AG08395 (cell line): Measurements from ENCODE around the gene CPB2.
A peak's percentile ranks its signal among the peaks of the same experiment; 100 is the strongest.

ENCODE experiments used
- DNase-seq: peaks from one replicate; pipeline ENCODE4 v3.0.0; 2012; ENCODE audit warnings: mixed read lengths, low spot score

Gene CPB2

DNA sequence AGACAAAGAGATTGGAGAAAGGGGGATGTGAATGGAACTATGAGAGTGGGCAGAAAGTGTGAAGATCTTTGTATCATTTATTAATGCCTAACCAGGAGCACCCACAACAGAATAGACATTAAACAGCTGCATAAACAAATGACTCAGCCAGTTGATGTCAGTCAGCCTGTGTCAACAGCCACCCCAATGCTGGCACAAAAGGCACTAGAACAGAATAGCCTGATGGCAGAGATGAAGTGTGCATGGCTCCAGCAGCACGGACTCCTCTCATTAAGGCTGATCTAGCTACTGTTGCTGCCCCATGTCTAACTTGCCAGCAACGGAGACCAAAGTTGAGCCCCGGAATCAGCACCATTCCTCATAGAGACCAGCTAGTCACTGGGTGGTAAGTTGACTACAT lies 7.8 kb downstream of the CPB2 start:
- DNase-seq: no peak

DNA sequence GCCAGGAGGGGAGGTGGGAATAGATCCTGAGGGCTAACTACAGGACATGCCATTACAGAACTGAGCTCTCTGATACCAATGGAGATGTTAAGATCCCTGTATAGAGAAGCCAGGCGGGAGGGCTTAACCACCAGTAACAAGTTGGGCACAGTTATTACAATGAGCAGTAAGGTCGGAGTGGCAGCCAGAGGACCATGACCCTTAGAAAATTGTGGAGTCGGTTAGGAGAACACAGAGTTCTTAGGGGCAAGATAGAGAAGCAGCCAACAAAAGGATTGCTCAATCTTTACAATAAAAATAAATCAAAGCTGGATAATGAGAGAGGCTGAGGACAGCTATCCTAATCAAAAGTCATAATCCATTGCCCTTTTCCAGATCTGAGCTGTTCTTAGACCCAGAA lies 10.4 kb downstream of the CPB2 start:
- DNase-seq: no peak

DNA sequence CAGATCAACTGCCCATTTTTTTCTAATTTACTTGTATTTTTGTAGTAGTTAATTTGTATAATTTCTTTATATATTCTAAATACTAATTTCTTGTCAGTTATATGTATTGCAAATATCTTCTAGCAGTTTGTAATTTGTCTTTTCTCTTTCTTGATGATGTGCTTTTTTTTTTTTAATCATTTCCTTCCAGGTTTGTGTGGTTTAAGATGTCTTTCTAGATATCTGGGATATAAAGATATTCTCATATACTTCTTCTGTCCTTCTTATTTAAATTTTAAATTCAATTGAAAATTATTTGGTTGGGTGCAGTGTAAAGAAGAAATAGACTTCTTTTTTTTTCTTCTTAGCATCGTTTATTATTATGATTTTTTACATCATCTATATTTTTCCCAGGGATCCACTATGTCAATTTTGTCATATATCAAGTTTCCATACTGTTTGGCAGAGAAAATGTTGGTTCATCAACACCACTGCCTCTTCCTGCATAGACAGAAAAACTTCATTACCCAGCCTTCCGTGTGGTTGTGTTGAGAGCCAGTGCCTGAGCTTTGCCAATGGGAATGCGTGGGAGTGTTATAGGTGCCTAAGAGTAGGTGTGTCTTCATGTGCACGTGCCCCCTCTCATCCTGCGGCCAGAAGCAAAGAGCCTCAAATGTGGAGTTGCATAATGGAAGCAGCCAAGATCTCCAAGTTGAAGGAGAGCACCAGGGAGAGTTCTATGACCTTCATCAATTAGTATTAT lies 15.8 kb downstream of the CPB2 start:
- DNase-seq: no peak

DNA sequence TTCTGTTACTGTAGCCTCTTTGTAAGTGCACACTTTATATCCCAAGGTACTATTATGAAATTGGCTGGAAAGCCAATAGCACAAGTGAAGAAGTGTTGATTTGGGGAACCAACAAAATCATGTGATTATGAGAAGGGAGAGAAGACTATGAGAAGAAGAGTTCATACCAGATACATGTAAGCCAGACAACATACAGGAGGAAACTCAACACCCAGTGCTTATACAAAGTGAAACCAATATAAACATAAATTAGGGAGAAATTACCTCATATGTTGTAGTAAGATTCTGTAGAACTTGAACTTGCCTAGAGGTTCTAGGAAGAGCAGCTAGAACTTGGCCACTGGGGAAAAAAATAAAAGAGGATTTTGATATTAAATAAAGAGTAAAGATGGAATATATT lies 17.4 kb downstream of the CPB2 start:
- no peak for DNase-seq

DNA sequence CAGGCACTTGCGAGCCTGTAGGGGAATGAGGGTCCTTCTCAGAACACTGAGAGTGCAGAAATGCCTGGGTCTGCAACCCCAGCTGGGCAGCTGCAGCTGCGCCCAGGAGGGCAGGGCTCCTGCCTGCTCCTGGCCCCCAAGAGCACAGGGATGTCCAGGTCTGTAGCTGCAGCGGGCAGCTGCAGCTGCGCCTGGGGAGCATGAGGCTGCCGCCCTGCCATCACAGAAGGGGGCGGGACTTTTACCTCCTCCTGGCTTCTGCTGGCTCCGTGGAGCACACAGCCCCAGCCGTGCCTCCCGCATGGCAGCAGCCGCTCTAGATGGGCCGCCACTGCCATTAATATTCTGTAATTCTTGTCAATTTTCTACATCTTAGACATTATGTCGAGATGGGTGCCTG lies 17.8 kb downstream of the CPB2 start:
- no peak for DNase-seq

DNA sequence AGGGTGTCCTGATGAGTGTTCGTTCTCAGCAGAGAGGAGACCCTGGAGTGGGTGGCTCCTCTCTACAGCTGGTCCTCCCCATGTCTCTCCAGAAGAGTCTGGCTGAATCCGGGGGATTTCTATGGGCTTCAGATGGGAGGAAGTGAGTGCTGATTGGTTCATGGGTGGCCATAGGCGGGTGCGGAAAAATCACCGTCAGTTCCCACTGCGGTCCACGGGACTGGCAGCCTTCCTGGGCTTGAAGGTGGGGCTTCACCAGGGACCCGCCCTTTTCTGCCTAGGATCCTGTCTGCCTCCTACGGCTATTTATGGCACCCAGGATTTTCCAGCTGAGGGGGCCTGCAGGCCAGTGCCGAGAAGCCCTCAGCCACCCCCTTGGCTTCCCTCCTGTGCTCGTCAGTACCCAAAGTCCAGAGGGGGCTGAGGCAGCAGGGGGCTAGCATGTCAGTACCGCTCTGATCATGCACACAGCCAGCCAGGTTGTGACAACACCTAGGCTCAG lies 18.4 kb downstream of the CPB2 start:
- no peak for DNase-seq

DNA sequence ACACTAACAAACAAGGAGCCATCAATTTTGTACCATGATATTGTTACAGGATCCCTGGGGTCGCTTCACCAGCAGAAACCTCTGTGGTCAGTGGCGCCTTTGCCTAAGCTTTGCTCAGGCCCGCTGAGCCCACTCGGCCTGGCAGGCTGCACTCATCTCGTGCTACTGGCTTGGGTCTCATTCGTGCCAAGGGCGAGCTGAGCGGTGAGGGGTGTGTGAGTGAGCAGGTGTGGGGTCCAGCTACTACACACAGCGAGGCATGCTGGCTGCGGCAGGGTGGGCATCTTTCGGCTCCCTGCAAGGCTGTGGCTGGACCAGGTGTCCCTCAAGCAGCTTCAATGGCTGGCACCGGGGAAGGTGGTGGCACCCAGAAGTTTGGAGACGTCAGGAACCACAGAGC lies 19.1 kb downstream of the CPB2 start:
- DNase-seq: no peak

DNA sequence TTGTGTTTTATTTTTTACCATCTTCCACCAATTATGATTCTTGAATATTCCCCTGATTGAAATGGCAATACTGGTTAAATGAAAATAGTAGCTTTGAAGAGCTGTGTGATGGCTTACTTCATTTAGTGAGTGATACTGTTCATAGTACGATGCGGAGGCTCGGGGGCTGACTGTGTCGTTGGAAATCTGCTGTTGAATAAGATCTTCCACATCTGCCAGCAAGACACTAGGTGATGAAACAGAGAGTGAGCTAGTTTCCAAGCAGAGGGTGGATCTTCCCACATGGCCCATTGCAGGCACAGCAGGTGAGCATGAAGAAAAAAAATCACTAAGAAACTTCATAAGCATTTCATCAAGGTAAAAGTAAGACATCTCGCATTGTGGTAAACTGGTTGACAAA lies 22.5 kb downstream of the CPB2 start:
- DNase-seq: no peak

DNA sequence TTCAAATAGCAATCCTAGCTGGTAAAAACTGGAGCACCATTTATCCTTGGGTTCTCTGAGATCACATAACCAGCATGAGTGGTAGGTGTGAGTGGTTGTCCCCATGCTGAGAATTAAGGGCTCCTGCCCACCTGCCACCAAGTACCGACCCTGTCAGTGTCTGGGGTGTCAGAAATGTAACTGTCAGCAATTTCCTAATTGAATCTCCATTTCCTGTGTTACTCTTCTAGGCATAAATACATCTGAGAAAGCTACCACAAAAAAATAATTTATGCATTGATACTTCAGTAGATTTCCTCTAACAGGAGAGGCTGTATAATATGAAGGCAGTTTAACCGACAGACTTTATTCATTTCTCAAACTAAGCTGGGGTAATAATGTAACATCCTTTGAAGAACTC lies 25.1 kb downstream of the CPB2 start:
- DNase-seq: no peak

DNA sequence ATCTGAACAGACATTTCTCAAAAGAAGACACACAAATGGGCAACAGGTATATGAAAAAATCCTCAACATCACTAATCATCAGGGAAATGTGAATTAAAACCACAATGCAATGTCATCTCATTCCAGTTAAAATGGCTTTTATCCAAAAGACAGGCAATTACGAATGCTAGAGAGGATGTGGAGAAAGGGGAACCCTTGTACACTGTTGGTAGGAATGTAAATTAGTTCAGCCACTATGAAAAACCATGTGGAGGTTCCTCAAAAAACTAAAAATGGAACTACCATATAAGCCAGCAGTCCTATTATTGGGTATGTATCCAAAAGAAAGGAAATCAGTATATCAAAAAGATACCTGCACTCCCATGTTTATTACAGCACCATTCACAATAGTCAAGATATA lies 27.6 kb downstream of the CPB2 start:
- no peak for DNase-seq

DNA sequence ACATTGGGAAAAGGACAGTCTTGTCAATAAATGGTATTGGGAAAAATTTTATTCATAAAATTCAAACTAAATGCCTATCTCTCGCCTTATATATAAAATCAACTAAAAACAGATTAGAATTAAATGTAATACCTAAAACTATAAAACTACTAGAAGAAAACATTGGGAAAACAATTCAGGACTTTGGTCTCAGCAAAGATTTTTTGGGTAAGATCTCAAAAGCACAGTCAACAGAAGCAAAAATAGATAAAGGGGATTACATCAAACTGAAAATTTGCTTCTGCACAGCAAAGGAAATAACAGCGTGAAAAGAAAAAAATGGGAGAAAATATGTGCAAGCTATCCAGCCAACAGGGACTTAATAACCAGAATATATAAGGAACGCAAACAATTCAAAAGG lies 28.0 kb downstream of the CPB2 start:
- DNase-seq: no peak

DNA sequence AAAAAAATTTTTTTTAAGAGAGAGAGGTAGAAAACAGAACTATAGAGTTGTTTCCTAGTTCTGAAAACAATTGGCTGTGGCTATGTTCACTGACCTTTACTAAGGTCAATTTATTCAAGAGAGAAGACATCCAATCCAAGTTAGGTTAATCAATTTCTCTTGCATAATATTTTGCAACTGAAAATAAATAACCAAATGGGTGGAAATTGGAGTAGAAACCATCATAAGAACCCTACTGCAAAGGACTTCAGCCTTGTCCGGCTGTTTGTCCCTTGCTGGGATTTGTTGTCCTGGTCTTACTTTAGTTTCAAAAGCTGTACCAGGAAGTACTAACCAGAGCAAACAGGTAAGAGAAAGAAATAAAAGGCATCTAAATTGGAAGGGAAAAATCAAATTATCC lies 29.0 kb downstream of the CPB2 start:
- DNase-seq: no peak

DNA sequence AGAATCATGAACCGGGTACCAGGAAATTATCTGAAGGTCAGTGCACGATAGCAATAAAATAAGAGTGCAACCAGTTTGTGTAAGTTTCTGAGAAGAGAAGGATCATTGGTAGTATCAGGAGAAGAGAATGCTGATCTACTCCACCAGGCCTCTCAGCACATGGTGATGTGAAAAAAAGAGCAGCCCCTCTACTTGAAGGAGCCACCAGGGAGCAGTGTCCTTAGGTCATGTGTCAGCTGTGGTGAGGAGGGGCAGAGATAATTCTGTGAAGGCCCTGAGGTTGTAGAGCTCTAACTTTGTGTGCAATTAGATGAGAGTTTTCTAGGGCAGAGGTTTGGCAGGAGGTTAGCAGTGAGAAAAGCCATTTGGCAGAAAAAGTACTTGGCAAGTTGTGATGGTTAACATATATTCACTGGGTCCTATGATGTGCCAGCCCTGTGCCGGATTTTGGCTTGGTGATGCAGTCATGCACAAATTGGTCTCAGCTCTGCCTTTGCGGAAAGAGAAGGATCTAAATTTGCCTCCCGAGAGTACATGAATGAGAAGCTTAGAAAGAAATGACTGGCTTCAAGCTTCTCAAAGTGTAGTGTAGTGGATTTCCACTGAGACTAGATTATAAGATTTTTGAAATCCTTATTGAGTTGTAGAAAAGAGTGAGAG lies 33.1 kb downstream of the CPB2 start:
- DNase-seq: no peak

DNA sequence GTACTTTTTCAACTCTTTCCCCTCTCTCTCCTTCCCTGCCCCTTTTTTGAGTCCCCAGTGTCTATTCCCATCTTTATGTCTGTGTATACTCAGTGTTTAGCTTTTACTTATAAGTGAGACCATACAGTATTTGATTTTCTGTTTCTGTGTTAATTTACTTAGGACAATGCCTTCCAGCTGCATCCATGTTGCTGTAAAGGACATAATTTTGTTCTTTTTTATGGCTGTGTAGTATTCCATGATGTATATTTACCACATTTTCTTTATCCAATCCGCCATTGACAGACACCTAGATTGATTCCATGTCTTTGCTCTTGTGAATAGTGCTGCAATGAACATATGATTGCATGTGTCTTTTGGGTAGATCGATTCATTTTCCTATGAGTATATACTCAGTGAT lies 41.5 kb downstream of the CPB2 start:
- no peak for DNase-seq

DNA sequence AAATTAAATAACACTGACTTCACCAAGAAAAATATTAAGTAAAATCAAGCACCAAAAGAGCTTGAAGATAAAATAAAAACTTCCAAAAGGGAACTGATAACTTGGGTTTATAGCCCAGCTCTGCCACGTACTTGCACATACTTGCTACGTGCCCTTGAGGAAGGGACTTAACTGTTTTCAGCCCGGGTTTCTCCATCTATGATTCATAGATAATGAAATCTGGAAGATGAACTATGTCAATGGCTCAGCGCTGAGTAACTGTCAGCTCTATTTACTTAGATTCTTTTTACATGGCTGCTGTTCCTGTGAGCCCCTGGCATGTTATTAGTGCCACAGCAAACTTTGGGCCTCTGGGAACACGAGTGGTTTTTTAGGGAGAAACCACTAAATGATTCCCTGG lies 42.6 kb downstream of the CPB2 start:
- no peak for DNase-seq

DNA sequence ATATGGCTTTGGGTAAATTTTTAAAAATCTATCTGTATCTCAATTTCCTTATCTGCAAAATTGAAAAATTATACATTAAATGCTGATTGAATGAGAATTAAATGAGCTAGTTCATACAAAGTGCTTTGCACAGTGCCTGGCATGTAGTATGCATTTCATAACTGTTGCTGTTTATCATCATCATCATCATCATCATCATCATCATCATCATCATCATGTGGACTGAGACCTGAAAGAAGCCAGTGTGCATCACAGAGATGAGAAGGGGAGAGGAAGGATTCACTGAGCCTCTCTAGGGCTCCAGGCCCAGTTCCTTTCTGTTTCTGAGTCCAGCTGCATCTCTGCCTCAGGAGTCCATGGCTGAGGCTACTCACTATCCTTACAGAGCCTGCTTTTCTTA lies 45.4 kb downstream of the CPB2 start:
- DNase-seq: no peak

DNA sequence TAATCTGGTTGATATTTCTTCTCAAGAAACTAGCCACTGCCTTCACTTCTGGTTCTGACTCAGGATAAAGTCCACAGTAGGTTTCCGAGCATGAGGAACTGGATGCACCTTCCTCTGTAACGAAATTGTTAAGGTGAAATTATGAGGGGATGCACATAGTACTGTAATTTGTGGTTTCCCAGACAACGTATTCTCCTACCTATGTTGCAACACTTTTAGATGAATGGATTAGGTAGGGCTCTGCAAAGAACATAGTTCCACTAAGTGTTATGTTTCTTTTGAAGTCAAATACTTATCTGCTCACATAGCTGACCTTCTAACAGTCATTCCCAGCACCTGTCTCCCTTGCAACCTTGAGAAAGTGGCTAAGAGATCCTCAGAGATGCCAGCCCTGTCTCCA lies 46.6 kb downstream of the CPB2 start:
- no peak for DNase-seq

DNA sequence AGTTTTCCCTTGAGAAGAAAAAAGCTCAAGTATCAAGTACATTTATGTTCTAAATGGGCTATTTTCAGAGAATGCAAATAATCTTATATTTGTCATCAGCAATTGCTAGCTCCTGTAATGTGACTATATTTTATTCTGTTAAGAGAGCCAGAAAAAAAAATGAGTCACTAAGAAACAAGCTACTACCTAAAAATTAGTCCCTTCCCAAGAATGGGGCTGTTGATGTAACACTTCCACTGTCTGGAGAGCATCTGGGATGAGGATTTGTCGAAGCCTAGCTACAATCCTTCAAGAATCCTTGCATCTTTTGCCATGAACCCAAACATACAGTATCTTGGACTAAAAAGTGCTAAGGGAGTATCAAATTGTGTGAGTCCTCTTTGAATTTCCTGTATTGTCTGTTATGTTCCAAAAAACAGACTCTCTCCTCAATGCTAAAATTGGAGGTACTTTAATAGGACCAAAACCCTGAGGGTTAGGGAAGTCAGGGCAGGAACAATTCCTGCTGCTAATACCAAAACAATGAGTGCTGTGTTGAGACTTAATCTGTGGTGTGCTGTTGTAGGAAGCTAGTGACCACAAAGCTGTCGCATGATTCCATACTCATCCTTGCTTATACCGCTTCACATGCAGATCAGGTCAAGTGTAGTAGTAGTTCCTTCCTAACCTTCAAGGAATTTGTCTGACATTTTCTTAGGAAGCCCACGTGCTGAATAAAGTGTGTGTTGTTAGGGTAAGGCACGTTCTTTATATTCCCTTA lies 47.4 kb downstream of the CPB2 start:
- peak; percentile 32 for DNase-seq

DNA sequence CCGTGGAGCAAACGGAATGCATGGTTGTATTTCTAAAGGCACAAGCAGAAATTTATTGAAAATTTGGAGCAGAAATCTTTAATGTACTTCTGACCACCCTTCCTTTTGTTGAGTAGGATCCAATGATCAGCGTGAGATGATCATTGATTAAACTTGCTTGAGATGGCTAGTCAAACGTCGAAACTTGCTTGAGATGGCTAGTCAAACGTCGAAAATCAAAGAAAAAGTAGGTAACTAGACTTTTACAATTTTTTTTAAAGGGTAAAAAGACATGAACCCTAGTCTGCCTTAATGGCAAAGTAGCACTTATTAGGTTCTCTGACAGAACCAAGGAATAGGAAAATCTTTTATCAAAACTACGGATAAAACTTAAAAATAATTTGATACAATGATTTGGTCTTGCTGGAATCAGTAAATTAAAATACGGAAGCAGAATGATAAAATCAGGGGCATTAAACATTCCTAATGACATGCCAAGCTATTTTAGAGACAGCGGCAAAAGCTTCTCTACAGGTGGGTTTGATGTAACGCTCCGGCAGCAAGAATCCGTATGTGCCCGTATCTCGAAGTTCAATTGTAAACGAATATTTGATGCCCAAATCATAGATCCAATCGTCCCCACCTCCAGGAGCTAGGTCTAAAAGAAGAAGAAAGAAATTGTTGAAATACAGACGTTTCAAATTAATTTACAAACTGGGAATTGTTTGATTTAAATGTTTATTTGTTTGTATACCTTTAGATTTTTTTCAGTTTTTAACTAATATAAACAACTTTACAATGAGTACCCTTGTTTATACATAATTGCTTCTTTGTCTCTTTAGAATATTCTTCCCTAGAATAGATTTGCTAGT lies 51.4 kb downstream of the CPB2 start:
- DNase-seq: no peak

DNA sequence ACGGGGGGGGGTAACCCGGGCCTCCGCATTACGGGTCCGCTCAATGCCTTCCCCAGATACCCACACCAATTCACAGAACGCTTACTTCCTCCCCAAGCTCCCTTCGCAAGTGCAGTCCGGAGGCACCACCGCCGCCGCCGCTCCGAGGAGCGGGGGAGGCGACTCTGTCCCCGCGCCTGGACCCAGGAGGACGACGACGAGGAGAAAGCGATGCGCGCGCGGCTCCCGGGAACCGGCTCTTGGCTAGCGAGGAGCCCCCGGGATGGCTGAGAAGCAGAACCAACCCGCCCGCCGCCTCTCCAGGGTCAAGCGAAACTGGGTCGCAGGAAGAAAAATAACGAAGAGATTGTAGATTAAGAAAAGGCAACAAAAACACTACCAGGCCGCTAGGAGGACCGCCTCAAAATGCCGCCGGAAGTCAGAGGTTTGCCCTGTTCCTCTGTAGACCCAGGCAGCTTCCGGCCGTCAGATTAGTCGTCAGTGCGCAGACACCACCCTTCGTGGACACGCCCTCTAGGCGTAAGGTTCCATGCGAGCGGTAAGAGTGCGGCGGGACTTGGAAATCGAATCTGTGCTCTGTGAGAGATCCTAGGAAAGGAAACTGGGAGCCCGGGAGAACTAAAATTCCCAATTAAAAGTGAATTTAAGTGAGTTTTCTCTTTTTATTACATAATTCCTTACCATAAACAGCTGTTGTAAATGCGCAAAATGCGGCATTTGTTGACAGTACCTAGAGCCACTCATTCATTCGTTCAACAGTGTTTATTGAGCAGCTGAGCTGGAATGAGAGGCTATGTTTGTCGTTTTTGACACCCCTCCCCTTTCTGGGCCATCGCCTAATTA lies 52.3 kb downstream of the CPB2 start, which contains the start of gene ZC3H13:
Gene ZC3H13, minus strand, starts transcription at position 428 of the 843 bp plus-strand sequence. CDS start 7,239 bp downstream, outside the sequence.
- peak; percentile 97 for DNase-seq

DNA sequence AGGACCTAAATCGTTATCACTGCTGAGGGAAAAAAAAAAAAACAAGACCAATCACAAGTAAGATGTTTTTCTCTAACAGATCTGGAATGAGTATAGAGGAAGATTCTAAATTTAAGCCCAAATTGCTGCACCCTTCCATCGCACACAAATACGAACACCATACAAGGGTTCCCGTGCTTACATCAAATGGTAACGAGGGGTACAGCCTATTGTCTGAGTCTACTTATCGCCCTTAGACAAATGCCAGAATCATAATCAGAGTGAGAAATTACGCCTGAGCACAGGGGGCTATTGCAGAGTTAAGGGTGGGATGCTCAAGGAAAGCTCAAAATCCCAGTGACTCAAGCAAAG lies 52.9 kb downstream of the CPB2 start:
- no peak for DNase-seq
